Motor neuron (in vitro differentiated cells): ENCODE measurements around the gene MCM9. TPM values are rescaled to one million over a fixed set of nuclear protein-coding genes. Genes with fewer than 3 reads are reported as not detected.

Experiments
- ATAC-seq, 8 experiments: fragments of 200-7000 bp; cut with Tn5 transposase; replicated peaks in 6 of 8; 2 replicates each; pipeline ENCODE4 v1.8.0; 2021; ENCODE audit warnings: mild to moderate bottlenecking in 8 of 8, moderate library complexity in 8 of 8
- H3K27ac ChIP-seq, 2 donors: fragments of 250-450 bp; sonication (Bioruptor Pico); 2 replicates each; pipeline ENCODE4 v1.9.0; 2021; ENCODE audit warnings: antibody characterized with exemption in 2 of 2, mild to moderate bottlenecking in 2 of 2, moderate library complexity in 1 of 2
- H3K4me1 ChIP-seq, 2 donors: fragments of 250-450 bp; sonication (Bioruptor Pico); replicated peaks in 1 of 2; 2 replicates each; pipeline ENCODE4 v1.6.1; 2021; ENCODE audit warnings: antibody characterized with exemption in 2 of 2, mild to moderate bottlenecking in 2 of 2, moderate library complexity in 1 of 2
- H3K4me3 ChIP-seq, 5 donors: fragments of 250-450 bp; sonication (Bioruptor Pico); 2 replicates each; pipeline ENCODE4 v1.9.0; 2021; ENCODE audit warnings: antibody characterized with exemption in 5 of 5, mild to moderate bottlenecking in 5 of 5, moderate library complexity in 4 of 5
- WGBS, 10 experiments: fragments of 450-650 bp; shearing (Covaris generic); methylation state at CpG; one replicate each; pipeline ENCODE4 v1.0.0; 2022; 5-methylcytosine and 5-hydroxymethylcytosine counted together
- in situ Hi-C, 9 experiments: fragments of 400-800 bp; cut with MboI; loops; one replicate each; pipeline ENCODE4 v1.15.0; 2021; ENCODE audit warnings: low sequenced_read_pairs in 9 of 9, low pct_unique_long_range_greater_than_20kb in 2 of 9; ENCODE audit not compliant: unreplicated experiment in 9 of 9
- total RNA-seq, 8 experiments: library from RNA; unstranded; fragments of 300-600 nt; gene quantifications; 2 replicates each; pipeline versions ENCODE4 v1.2.3 to v1.2.4, GENCODE V29; 2022

The MCM9 gene
- total RNA-seq, 8 experiments from 2014 or later, result 6.5 to 21.4 (median 12.7) TPM

DNA sequence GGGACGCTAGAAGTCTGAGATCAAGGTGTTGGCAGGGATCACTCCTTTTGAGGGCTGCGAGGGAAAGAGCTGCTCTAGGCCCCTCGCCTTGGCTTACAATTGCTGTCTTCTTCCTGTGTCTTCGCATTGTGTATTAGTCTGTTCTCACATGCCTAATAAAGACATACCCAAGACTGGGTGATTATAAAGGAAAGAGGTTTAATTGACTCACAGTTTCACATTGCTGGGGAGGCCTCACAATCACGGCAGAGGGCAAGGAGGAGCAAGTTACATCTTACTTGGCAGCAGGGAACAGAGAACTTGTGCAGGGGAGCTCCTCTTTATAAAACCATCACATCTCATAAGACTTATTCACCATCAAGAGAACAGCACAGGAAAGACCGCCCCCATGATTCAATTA, 143.5 kb downstream of the MCM9 start:
- in situ Hi-C loops, result loop anchor here in 3 of 9 experiments (25.0 kb wide), 2 partner anchors 154 to 504 kb away; no protein-coding TSS in a partner anchor
- no peak overlapping the region for H3K4me3 ChIP-seq
- no peak for ATAC-seq
- WGBS, 10 experiments, result 39 to 100% (median 88%) methylated on average over 1 to 5 of the region's 6 CpGs; no CpG with 5 or more reads in 4 of the 10 experiments
- peaks cover 6 to 11% of the 10 kb centered on the region in 2 donors for H3K4me1 ChIP-seq
- H3K27ac ChIP-seq, result no peak overlapping the region

DNA sequence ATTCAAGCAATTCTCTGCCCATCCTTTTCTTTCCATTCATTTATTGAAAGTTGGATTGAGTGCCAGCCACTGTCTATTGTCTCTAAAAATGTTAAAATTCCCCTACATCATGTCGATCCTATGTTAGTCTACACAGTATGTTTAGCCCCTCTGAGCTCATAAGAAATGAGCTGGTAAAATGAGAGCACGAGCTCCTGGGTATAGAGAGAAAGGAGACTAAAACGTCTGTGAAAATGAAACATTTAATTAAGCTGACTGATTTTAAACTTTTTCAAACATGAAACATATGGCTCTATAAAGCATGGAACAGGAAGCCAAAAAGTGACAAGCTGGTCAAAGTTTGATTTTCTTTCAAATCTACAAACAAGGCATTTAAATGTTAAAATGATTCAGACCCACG, 145.0 kb downstream of the MCM9 start:
- H3K27ac ChIP-seq, result no peak overlapping the region
- in situ Hi-C loops, result loop anchor here in 3 of 9 experiments (25.0 kb wide), 2 partner anchors 153 to 503 kb away; no protein-coding TSS in a partner anchor
- no peak overlapping the region for H3K4me3 ChIP-seq
- peaks cover 7 to 13% of the 10 kb centered on the region in 2 donors for H3K4me1 ChIP-seq
- WGBS, 10 experiments, result 35 to 91% (median 81%) methylated on average over 2 to 4 of the region's 4 CpGs; no CpG with 5 or more reads in 2 of the 10 experiments
- ATAC-seq, result no peak

DNA sequence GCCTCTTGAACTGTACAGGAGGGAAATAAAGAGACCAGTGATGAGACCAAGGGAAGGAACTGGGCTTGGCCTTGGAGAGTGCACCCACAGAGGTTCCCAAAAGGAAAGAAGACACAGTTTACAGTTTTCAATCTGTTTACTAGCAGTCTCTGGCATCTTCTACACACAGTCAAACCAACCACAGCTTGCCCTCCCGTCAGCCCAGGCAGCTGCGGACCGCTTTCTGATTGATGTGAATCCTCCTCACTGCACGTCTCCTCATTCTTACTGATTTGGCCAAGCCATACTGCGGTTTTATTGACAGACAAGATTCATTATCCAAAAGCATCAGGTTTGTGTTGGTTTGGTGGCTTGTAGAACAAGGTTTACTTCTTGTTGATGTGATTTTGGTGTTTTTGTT, 145.5 kb downstream of the MCM9 start:
- Histone ChIP-seq H3K4me1 (peaks cover 12 to 18% of the 10 kb centered on the region in 2 donors), H3K27ac (no peak overlapping the region), H3K4me3 (no peak overlapping the region)
- no peak for ATAC-seq
- 38 to 100% (median 85%) methylated on average over 1 to 5 of the region's 5 CpGs; no CpG with 5 or more reads in 1 of the 10 experiments for WGBS, 10 experiments
- in situ Hi-C loops, result loop anchor here in 3 of 9 experiments (25.0 kb wide), 2 partner anchors 152 to 502 kb away; no protein-coding TSS in a partner anchor

DNA sequence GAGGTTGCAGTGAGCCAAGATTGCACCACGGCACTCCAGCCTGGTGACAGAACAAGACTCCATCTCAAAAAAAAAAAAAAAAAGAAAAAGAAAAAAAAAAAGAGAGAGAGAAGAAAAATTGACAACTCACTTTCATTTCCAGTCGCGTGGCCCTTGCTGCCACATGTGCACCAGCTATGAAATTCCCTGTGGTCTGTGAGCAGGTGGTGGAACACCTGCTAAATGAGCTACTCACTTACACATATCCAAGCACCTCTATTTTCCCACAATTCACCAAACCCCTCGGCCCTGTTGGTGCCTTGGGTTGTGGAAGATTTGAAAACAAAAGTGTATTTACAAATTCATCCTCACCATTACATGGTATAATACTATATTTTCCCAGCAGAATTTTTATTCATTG, 146.3 kb downstream of the MCM9 start:
- no peak overlapping the region for H3K27ac ChIP-seq
- in situ Hi-C loops, result loop anchor here in 3 of 9 experiments (25.0 kb wide), 2 partner anchors 151 to 501 kb away; no protein-coding TSS in a partner anchor

DNA sequence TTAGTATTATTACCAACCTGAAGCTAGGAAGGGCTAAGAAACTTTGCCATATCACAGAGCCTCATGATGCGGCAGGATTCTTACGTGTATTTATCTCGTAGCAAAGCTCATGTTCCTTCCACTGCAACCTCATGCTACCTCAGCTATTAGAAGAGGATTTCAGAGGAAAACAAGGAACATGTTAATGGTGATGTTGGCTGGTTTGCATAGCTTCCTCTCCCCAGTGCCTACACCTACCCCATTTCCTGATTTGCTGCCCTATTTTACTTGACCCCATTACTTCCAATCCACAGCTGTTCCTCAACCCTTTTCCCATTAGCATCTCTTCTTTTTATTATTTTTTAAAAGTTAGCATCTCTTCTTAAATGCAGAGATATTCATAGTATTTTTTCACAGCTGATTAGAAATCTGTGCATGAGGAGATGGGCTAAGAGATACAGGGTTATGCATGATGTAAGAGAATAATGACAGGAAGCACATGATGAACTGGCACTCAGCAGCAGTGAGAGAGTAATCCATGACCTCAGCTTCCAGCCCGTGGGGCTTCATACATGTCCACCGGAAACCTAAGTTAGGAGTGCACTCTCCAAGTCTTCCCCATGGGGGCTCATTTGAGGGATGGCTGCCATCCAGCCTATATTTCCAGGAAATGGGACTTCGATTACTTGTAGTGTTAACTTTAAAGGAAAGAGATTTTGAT, 147.1 kb downstream of the MCM9 start:
- ATAC-seq, result peak; percentile 34 to 94 (median 84)
- H3K4me1 ChIP-seq, result peaks cover 23 to 28% of the 10 kb centered on the region in 2 donors
- in situ Hi-C loops, result loop anchor here in 3 of 9 experiments (25.0 kb wide), 2 partner anchors 151 to 501 kb away; no protein-coding TSS in a partner anchor
- 48 to 100% (median 83%) methylated on average over 1 to 6 of the region's 6 CpGs for WGBS, 10 experiments
- H3K4me3 ChIP-seq, result no peak overlapping the region
- no peak overlapping the region for H3K27ac ChIP-seq

More for the DNA sequence above, 146.3 kb downstream of the MCM9 start:
- WGBS, 10 experiments, result 57 to 100% (median 89%) methylated on average over 1 to 4 of the region's 4 CpGs; no CpG with 5 or more reads in 1 of the 10 experiments
- no peak overlapping the region for H3K4me3 ChIP-seq
- no peak for ATAC-seq
- H3K4me1 ChIP-seq, result peaks cover 20 to 25% of the 10 kb centered on the region in 2 donors

DNA sequence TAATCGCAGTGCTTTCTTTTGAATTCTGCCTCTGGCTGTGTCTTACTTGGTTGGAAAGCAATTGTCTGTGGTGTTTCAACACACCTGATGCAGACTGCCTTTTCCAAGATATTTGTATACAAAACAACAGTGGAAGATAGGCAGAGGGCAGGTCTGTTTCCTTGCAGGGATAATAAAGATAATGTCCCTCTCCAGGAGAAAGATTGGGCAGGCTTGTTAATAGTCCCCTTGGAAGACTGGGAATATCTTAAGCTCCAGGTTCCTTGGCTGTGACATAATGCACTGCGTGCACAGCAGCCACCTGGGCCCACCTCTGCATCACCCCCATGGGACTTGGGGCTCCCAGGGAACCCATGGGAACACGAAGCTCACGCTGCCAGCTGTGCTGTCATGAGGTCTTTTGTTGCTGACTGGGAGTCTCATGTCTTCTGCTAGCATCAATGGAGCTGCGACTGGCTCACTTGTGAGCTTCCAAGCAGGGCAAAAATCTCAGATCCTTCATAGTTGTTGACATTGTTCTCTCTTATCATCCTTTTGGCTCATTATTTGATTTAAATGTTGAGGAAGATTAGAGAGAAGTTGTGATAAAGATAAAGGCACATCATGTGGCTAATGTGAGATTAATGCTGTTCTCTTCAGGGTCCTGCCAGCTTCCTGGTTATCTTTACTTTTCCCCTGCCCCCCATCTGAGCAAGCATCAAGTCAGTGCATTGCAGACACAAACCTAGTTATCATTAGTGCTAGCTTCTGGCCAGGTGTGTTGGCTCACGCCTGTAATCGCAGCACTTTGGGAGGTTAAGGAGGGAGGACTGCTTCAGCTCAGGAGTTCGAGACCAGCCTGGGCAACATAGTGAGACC, 148.1 kb downstream of the MCM9 start:
- 80 to 100% (median 89%) methylated on average over 1 to 5 of the region's 8 CpGs for WGBS, 10 experiments
- in situ Hi-C loops, result loop anchor here in 3 of 9 experiments (25.0 kb wide), 2 partner anchors 150 to 500 kb away; no protein-coding TSS in a partner anchor
- Histone ChIP-seq H3K27ac (no peak overlapping the region), H3K4me1 (peaks cover 24 to 28% of the 10 kb centered on the region in 2 donors), H3K4me3 (no peak overlapping the region)
- ATAC-seq, result no peak

DNA sequence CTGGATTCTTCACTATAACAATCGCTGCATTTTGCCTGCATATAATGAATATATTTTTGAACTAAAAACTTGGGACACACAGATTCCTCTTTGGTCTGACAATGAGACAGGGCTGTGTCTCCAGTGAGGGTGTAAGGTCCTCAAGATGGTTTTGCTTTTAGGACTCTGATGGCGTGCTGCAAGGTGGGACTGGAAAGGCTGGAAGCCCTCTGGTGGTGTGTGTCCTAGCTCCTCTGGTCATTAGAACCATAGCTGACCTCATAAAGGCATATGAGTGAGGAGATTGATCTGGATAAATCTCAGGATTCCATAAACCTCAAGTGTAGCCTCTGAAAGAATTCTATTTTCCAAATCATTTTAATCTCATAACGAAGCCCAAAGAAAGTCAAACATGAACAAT, 149.4 kb downstream of the MCM9 start:
- in situ Hi-C loops, result loop anchor here in 3 of 9 experiments (25.0 kb wide), 2 partner anchors 148 to 498 kb away; no protein-coding TSS in a partner anchor
- ATAC-seq, result no peak
- no peak overlapping the region for H3K27ac ChIP-seq
- 88 to 100% (median 100%) methylated on average over 1 to 3 of the region's 3 CpGs; no CpG with 5 or more reads in 2 of the 10 experiments for WGBS, 10 experiments
- peaks cover 22 to 26% of the 10 kb centered on the region in 2 donors for H3K4me1 ChIP-seq
- H3K4me3 ChIP-seq, result no peak overlapping the region

DNA sequence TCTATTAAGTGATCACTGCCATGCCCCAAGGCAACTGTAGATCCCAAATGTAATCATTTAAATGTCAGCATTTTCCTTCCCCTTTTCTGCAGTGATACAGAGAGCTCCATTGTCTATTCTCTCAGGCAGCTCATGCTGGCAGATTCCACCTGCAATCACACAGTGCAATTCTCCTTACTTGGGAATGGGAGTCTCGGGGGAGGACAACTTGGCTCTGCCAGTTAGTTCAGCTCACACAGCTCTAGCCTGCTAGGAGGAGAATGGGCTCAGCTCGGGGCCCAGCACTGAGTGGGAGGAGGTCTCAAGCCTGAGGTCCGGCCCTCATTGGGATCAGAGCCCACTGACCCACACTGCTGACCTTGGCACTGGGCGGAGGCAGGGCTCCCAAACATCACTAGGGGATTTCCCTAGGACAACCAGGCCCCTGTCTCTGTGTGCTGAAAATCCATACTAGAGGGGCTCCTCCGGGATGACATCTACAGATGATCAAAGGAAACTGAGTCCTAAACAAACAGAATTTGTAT, 150.3 kb downstream of the MCM9 start:
- peak; percentile 29 to 84 (median 76) for ATAC-seq
- H3K4me3 ChIP-seq, result no peak overlapping the region
- peaks cover 22 to 26% of the 10 kb centered on the region in 2 donors for H3K4me1 ChIP-seq
- whole genome bisulfite sequencing, 10 experiments, result 58 to 100% (median 85%) methylated on average over 2 to 4 of the region's 5 CpGs; no CpG with 5 or more reads in 6 of the 10 experiments
- peak overlapping the region; percentile 5 to 17 for H3K27ac ChIP-seq
- in situ Hi-C loops, result loop anchor here in 3 of 9 experiments (25.0 kb wide), 2 partner anchors 147 to 497 kb away; no protein-coding TSS in a partner anchor

DNA sequence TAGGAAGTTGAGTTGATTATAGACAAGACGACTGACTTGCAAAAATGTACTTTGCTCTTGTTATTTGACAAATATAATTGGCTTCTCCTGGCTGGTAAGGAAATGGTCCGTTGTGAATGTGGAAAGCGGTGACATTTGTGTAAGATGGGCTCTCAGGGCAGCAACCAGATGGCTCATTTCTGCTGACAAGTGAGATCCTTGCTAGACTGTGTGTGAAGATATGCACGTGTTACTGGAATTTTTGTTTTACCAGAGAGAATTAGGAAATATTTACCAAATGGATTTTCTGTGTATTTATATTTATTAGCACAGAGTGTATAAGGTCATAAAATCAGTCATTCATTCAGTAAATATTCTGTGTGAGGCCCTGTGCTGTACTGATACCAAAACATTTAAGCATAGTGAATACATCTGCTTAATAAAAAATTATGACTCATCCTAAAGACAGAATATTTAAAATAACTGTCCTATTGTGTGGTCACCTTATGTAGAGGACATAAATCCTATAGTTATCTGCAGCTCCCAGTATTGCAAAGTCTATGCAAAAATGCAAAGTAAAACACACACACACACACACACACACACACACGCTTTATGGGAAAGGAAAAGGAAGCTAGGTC, 150.9 kb downstream of the MCM9 start:
- H3K4me1 ChIP-seq, result peaks cover 18 to 22% of the 10 kb centered on the region in 2 donors
- 0 to 94% (median 78%) methylated on average over 1 to 5 of the region's 5 CpGs; no CpG with 5 or more reads in 1 of the 10 experiments for WGBS, 10 experiments
- H3K27ac ChIP-seq, result peak overlapping the region in 1 of 2 donors; percentile 17
- ATAC-seq, result peak; percentile 10 to 73 (median 46)
- in situ Hi-C loops, result loop anchor here in 3 of 9 experiments (25.0 kb wide), 2 partner anchors 147 to 497 kb away; no protein-coding TSS in a partner anchor
- H3K4me3 ChIP-seq, result no peak overlapping the region

DNA sequence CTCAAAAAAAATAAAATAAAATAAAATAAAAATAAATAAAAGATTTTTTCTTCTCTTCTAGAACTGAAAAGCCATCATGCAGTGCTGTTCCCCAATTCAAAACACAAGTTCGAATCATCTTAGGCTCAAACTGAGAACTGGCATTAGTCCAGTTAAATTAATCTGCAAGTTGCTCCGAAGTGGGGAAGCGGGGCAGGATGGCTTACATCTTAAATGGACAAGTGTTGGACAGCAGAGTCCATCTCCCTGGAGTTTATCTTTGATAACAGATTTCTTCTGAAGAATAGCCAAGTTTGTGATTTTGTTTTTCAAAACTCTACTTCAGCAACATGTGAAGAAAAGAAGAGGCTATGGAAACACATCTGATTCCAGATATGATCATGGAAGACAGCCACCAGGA, 152.3 kb downstream of the MCM9 start:
- H3K4me1 ChIP-seq, result peaks cover 18% of the 10 kb centered on the region in 2 donors
- no peak overlapping the region for H3K27ac ChIP-seq
- H3K4me3 ChIP-seq, result no peak overlapping the region
- in situ Hi-C loops, result loop anchor here in 3 of 9 experiments (25.0 kb wide), 2 partner anchors 145 to 495 kb away; no protein-coding TSS in a partner anchor
- WGBS, 10 experiments, result 79 to 100% (median 86%) methylated on average over 2 to 3 of the region's 3 CpGs; no CpG with 5 or more reads in 3 of the 10 experiments
- ATAC-seq, result no peak

DNA sequence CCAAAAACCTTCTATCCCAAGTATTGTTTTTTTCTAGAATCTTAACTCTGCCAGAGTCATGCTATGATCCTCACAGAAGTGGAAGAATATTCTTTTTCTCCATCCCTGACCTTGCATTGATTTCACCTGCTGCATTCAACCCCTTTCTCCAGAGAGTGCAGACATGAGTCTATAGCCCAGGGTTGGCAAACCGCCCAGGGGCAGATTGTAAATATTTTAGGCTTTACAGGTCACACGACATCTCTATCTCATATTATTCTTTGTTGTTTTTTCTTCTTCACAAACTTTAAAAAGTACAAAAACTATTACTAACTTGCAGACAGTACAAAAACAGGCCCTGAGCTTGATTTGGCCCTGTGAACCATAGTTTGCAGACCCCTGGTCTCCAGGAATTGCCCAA, 153.1 kb downstream of the MCM9 start:
- 40 to 100% (median 87%) methylated on average over 1 to 2 of the region's 2 CpGs for WGBS, 10 experiments
- in situ Hi-C loops, result loop anchor here in 3 of 9 experiments (25.0 kb wide), 2 partner anchors 145 to 495 kb away; no protein-coding TSS in a partner anchor
- no peak overlapping the region for H3K27ac ChIP-seq
- H3K4me3 ChIP-seq, result no peak overlapping the region
- H3K4me1 ChIP-seq, result peaks cover 16 to 18% of the 10 kb centered on the region in 2 donors
- no peak for ATAC-seq

DNA sequence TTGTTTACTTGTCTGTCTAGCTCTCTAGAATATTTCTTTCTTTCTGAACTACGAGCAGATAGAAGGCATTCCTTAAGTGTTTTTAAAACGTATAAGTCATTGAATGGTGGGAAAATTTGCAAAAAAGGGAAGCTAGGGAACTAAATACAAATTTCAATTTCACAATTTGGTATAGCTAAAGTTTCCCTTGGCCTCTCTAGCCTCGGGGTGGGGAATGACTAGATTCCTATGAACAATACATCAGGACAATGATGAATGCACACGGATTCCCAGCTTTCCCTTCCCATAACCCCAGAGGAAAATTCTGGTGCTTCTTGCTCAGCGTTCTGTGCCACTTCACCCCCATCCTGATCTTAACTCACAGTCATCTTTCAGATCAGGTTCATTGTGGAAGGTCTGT, 154.3 kb downstream of the MCM9 start:
- Histone ChIP-seq H3K4me3 (no peak overlapping the region), H3K27ac (no peak overlapping the region), H3K4me1 (peaks cover 16 to 18% of the 10 kb centered on the region in 2 donors)
- in situ Hi-C loops, result loop anchor here in 3 of 9 experiments (25.0 kb wide), 2 partner anchors 143 to 493 kb away; no protein-coding TSS in a partner anchor
- ATAC-seq, result no peak
- WGBS, 10 experiments, result 30 to 100% (median 68%) methylated on average over 1 to 5 of the region's 5 CpGs
